ENCODE data around the gene TMEM69.
"Not testable (repeated sequence)": the region's sequence is repeated elsewhere in the genome, so short reads cannot be mapped to it uniquely, and the experiment has no call there.

TMEM69 gene, protein sequence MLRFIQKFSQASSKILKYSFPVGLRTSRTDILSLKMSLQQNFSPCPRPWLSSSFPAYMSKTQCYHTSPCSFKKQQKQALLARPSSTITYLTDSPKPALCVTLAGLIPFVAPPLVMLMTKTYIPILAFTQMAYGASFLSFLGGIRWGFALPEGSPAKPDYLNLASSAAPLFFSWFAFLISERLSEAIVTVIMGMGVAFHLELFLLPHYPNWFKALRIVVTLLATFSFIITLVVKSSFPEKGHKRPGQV

DNA sequence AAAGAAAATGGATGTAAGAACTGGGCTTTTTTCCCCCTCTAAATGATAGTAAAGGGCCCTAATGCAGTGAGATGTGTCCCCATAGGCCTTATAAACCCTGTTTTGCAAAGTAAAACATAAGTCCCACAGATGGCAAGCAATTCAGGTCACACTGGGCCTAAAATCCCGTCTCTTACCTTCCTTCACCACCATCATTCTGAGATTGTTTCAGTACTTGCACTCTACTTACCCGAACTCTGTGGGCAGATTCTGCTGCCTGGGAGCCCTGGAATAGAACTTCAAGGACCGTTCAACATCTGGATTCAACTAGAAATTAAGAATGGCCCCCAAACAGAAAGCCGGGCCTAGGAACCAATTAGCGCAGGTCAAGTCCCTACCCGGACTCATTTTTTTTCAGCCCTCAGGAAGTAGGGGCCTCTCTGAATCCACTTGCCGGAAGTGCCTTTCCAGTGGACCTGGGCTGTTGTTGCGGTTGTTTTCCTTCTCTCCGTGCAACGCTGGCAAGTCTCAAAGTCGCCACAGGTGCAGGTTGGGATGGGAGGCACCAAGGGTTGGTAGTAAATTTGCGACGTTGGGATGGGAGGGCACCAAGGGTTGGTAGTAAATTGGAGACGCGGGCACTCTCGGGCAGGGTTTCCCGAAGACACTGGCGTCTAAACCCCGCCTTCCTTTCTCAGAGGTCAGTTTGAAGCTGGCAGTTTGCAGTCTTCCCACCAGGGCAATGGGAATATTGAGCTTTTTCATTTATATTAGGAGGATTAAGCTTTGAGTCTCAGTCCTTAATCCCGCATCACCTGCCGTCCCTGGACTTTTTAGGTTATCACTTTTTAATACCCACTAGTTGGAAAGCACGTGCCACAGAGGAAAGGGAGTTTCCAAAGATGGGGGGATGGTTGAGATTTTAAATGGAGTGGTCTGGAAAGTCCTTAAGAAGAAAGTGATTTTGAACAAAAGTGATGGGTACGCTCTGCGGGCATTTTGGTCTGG lies at the start of gene TMEM69:
Gene TMEM69, plus strand, starts transcription at position 428 of the 987 bp plus-strand sequence. CDS start 2,888 bp downstream, outside the sequence.
- in situ Hi-C loops (cut with MboI; ENCODE audit: low sequenced_read_pairs), result no loop called here

DNA sequence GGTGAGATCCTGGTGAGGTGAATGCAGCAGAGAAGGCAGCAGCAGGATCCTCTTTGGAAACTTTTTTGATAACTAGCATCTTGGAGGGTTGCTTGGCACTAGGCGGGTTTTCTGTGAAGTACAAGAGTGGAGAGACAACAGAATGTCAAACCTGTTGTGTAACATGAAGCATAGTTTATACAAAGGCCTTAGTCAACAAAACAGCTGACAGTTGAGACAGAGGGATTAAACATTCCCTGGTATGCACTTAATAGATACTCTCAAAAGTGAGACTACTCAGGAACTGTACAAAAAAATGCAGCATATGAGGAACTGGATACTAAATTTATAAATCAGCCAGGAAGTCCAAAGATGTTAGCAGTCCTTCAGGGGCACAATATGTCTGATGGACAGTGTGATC lies 47.7 kb upstream of the TMEM69 start:
- in situ Hi-C loops (cut with MboI; ENCODE audit: low sequenced_read_pairs), result no loop called here

DNA sequence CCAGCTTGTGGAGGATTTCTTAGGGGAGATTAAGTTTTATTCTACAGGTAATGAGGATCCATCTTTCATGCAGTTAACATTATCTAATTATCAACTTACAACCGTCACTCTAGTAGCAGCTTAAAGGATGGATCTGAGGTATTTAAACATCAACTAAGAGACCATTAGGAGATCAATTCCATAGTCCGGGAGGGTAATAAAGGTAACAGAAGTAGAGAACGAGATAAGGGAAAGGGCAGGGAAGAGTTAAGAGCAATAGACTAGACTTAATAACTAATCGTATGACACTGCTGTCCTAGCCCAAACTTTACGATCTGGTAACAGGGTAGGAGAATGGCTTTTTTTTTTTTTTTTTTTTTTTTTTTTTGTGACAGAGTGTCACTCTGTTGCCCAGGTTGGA lies 44.7 kb upstream of the TMEM69 start:
- in situ Hi-C loops (cut with MboI; ENCODE audit: low sequenced_read_pairs), result no loop called here

DNA sequence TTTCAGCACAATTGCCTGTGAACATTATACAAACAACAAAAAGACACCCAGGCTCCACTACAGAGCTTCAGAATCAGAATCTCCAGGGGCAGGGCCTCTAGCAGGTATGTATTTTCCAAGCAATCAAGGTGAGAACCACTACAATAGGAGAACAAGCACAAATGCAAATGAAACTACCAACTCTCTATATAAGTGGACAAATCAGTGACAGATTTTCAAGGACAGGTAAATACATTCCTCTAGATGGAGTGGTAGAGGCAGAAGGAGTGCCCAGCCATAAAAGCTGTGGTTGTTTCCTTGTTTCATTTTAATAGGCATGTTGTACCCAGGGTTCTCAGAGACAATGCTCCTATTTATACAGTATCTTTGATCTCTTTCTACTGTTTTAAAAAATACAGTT lies 44.0 kb upstream of the TMEM69 start:
- in situ Hi-C loops (cut with MboI; ENCODE audit: low sequenced_read_pairs), result no loop called here

DNA sequence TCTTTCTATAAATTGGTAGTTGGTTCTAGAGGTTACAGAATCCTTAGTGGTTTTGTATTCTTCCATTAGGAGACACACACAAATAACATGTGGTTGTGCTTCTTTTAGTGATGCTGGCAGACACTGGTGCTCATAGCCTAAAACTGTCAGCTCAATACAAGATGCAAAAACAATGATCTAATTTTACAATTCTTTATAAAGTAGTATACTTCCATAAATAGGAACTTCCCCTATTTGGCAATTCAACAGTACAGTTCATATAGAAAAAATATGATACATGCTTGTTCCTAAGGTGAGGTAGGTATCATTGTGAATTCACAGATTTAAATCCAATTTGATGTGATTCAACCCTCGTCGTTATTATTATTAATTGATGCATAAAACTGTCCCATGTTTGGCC lies 43.3 kb upstream of the TMEM69 start:
- in situ Hi-C loops (cut with MboI; ENCODE audit: low sequenced_read_pairs), result no loop called here

DNA sequence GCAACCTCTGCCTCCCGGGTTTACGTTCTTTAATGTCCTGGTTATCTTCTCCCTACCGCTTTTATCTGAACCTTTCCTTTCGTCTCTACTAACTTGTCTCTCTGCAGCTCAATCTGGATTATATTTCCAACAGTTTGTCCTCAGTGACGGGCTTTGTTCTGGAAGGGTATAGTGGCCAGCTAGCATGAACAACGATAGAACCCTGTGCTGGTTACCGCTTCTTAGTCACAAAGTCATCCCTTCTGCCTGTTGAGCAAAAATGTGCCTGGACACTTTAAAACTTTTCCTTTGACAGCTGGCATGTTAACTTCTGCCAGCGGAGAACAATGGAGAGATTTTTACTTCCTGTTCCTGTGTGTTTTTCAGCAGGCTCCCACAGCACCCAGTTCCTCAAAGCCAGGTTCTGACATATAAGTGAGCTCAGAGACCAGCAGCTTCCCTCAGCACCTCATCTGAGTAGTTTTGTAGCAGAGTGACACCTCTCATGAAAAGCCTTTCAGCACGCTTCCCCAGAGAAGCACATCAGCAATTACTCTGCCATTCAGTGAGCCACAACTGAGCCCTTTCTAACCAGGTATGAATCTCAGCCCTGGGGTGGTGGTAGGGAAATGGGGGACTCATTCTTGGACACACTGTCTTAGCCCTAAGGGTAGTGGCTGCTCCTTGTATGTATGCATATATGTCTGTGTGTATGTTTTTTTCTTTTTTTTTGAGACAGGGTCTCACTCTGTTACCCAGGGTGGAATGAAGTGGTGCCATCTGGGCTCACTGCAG lies 40.5 kb upstream of the TMEM69 start:
- in situ Hi-C loops (cut with MboI; ENCODE audit: low sequenced_read_pairs), result no loop called here

DNA sequence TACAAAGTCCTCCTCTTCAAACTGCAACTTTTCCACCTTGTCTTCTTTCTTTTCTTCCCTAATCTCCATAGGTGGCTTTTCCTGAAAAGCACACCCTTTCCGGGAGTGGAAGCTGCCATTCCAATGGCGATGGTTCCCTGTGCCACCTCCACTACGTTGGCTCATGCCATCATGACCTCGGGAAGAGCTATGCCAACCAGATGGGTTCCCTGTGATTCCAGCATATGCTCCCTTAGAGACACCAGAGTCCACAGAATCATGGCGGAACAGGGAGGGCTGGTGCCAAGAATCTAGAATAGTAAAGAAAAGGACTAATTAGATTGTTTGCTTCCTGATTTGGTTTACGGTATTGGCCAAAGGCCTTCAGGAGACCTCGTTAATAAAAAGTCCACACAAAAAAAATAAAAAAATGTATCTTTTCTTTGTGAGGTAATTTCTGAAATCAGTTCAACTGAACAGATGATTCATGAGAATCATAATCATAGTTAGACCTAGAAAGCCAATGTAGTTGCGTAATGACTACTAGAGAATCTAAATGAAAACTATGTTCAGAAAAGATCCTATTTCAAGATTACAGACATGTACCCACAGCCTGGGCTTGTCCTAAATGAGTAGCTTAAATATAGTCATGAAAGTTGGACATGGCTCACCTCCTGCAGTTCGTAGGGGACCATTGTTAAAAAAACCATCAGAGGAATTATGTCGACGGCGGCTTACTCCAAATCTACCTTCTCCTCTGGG lies 33.3 kb upstream of the TMEM69 start:
- in situ Hi-C loops (cut with MboI; ENCODE audit: low sequenced_read_pairs), result no loop called here

DNA sequence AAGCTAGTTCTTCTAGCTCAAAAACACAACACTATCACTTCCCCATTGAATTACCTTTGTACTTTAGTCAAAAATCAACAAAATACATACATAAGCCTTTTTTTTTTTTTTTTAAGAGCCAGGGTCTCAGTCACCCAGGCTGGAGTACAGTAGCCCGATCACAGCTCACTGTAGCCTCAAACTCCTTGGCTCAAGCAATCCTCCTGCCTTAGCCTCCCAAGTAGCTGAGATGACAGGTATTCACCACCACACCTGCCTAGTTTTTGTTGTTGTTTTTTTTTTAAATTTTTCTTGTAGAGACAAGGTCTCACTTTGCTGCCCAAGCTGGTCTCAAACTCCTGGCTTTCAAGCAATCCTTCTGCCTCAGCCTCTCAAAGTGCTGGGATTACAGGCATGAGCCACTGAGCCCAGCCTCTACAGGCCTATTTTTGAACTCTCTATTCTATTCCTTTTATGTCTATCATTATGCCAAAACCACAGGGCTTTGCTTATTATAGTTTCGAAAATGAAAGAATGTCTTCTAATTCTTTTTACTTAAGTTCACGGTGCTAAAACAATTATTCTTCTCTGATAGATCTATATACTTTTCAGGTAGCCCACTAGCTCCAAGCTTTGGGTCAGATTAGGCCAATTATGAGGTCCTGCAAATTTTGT lies 31.3 kb upstream of the TMEM69 start:
- in situ Hi-C loops (cut with MboI; ENCODE audit: low sequenced_read_pairs), result no loop called here

DNA sequence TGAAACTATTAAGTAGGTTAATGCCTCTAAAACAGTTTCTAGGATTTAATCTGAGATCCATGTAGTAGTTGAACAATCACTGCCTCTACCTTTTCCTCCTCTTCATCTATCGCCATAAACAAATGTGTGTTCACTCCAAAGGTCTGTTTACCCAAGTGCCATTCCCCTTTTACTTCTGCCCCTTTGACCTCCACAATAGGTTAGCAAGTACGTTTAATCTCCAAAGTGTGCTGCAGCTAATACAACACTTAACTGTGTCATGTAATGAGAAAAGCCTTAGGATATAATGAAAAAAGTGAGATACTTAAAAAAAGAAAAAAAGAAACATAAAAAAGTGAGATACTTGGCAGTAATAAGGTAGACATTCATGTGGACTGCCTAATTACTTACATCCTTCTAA lies 29.8 kb upstream of the TMEM69 start:
- in situ Hi-C loops (cut with MboI; ENCODE audit: low sequenced_read_pairs), result no loop called here

DNA sequence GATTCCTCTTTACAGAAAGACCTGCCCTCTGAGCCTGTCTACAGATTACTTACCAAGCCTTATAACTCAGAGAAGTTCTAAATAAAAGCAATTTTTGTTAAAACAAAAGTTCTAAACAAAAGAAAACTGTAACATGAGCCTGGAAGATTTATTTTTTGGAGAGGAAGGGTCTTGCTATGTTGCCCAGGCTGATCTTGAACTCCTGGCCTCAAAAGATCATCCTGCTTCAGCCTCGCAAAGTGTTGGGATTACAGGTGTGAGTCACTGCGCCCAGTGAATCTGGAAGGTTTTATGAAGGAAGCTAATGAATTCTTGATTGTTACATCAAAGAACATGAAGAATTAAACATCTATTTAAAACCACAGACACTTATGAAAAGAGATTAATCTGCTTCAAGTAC lies 28.8 kb upstream of the TMEM69 start:
- in situ Hi-C loops (cut with MboI; ENCODE audit: low sequenced_read_pairs), result no loop called here

DNA sequence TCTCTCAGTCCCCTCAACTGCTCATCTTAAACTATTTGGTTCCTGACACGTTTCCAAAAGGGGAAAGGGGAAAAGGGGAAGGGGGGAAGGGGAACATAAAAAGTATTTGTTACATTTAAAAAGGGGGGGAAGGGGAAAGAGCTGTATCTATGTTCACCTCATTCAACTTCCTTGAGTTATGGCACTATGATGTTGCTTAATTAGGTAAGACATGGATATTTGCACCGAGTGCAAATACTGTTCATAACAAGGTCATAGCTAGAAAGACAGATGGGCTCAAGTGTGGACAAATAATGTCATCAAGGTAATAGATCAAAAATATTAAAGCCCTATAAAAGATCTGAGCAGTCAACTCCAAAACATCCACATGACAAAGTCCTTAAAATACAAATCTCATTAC lies 27.6 kb upstream of the TMEM69 start:
- in situ Hi-C loops (cut with MboI; ENCODE audit: low sequenced_read_pairs), result no loop called here

DNA sequence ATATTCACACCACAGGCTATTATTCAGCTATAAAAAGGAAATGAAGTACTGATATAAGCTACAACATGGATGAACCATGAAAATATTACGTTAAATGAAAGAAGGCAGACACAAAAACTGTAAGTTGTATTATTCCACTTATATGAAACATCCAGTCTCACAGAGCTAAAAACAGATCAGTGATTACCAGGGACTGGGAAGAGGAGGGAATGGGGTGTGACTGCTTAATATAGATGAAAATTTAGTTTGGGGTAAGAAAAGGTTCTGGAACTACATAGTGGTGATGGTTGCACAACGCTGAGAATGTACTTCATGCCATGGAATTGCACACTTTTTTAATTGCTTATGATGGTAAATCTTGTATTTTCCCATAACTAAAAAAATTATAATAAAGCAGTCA lies 21.1 kb upstream of the TMEM69 start:
- in situ Hi-C loops (cut with MboI; ENCODE audit: low sequenced_read_pairs), result no loop called here

DNA sequence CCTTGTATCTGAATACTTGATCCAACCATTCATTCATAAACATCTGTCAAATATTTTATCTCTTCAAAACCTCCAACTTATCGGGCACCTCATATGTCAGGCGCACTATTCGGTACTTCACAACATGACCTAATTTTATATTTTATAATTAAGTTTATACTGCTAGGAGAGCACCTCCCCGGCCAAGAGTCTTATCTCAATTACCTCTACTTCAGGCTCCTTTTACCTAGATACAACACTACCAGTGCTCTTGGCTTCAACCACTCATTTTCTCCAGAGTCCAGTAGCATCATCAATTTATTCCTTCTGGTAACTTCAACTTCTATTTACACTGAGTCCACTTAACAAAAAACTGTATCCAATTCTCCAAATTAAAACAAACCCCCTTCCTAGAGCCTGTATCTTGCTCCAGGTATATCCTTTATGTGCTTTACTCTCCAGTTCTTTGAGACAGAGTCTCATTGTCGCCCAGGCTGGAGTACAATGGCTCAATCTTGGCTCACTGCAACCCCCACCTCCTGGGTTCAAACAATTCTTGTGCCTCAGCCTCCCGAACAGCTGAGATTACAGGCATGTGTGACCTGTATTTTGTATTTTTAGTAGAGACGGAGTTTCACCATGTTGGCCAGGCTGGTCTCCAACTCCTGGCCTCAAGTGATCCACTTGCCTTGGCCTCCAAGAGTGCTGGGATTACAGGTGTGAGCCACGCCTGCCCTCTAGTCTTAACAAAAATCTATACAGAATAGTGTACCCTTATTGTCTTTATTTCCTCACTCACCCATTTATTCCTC lies 20.5 kb upstream of the TMEM69 start:
- in situ Hi-C loops (cut with MboI; ENCODE audit: low sequenced_read_pairs), result no loop called here

DNA sequence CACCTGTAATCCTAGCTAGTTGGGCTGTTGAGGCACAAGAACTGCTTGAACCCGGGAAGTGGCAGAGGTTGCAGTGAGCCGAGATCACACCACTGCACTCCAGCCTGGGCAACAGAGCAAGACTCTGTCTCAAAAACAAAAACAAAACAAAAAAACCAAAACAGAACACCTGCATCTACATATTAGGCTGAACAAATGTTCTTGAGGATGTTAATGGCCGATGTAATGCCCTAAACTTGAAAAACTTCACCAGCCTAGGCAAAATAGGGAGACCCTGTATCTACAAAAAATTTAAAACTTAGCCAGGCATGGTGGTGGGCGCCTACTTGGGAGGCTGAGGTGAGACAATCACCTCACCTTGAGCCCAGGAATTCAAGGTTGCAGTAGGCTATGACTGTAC lies 19.5 kb upstream of the TMEM69 start:
- in situ Hi-C loops (cut with MboI; ENCODE audit: low sequenced_read_pairs), result no loop called here

DNA sequence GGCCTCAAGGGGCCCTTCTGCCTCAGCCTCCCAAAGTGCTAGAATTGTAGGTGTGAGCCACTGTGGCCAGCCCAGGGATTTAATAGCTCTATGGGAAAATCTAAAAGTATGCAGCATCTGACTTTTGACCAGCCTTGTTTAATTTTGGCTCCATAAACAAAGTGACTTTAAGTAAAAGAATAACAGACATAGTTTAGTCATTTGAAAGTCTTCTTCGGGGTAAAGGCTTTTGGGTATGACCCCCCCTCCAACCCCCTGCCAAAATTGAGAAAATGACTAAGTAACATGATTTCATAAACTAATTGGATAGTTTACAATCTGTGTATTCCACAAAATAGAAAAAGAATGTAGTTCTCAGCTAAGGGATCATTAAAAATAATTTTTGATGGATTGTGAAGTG lies 18.6 kb upstream of the TMEM69 start:
- in situ Hi-C loops (cut with MboI; ENCODE audit: low sequenced_read_pairs), result no loop called here

DNA sequence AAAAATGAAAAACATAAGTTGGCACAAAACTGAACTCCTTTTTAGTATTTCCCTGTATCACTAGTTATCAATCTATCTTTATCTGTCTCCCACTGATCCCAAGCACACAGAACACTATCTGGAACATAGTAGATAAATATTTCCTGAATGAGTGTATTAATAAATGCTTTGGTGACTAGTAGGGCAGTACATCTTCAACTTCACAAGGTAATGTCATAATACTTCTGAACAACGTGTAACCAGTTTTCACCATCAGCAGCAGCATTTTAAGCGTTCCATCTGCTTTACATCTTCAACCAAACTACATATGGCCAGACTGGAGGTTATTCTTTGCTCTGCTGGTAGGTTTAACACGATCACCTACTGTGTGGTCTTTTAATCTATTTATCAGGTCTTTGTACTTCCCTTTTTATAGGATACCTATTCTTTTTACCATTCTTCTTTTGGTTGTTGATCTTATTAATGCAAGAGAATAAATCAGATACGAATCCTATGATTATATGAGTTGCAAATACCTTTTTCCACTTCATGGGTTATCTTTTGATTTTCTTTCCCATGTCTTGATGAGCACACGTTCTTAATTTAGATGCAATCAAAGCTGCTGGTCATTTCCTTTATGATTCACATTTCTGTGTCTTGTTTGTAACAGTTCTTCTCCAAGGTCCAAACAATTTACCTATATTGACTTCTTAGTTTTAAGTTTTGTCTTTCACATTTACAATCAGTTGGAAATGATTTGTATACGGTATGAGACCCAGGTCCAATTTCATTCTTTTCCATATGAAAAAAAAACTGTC lies 17.9 kb upstream of the TMEM69 start:
- in situ Hi-C loops (cut with MboI; ENCODE audit: low sequenced_read_pairs), result no loop called here

DNA sequence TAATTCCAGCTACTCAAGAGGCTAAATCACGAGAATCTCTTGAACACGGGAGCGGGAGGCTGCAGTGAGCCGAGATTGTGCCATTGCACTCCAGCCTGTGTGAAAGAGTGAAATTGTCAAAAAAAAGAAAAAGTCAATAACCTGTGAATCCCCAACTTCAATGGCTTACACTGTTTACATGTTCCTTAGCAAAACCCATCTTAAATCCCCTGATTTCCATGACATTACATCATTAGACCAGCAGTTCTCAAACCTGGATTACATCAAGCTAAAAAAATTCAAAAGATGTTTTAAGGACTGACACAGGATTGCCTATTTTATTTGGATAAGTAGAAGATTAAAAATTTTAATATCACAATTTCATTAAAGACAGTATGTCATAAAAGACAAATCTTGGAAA lies 14.0 kb upstream of the TMEM69 start:
- in situ Hi-C loops (cut with MboI; ENCODE audit: low sequenced_read_pairs), result no loop called here

DNA sequence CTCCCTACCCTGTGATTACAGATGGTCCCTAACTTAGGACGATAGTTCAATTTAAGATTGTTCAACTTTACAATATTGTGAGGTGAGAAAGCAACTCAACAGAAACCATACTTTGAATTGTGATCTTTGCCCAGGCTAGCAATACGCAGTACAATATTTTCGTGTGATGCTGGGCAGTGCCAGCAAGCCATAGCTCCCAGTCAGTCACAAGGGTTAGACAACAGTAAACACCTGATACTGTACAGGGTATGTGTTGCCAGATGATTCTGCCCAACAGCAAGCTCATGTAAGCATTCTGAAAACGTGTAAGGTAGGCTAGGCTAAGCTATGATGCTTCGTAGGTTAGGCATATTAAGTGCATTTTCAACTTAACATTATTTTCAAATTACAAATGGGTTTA lies 13.5 kb upstream of the TMEM69 start:
- in situ Hi-C loops (cut with MboI; ENCODE audit: low sequenced_read_pairs), result no loop called here

DNA sequence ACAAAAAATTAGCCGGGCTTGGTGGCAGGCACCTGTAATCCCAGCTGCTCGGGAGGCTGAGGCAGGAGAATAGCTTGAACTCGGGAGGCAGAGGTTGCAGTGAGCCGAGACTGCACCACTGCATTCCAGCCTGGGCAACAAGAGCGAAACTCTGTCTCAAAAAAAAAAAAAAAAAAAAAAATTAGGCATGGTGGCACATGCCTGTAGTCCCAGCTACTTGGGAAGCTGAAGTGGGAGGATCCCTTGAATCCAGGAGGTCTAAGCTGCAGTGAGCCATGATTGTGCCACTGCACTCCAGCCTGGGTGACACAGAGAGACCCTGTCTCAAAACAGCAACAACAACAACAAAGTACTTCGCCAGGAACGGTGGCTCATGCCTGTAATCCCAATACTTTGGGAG lies 11.4 kb upstream of the TMEM69 start:
- in situ Hi-C loops (cut with MboI; ENCODE audit: low sequenced_read_pairs), result not testable (repeated sequence)
